GM19397 (cell line): ENCODE results near the gene ZNF516.

Source experiments
- ATAC-seq: cut with Tn5 transposase; IDR thresholded peaks from one replicate; pipeline ENCODE4 v1.9.1; 2021; ENCODE audit warnings: mild to moderate bottlenecking, moderate library complexity; ENCODE audit not compliant: unreplicated experiment

ZNF516 gene

DNA sequence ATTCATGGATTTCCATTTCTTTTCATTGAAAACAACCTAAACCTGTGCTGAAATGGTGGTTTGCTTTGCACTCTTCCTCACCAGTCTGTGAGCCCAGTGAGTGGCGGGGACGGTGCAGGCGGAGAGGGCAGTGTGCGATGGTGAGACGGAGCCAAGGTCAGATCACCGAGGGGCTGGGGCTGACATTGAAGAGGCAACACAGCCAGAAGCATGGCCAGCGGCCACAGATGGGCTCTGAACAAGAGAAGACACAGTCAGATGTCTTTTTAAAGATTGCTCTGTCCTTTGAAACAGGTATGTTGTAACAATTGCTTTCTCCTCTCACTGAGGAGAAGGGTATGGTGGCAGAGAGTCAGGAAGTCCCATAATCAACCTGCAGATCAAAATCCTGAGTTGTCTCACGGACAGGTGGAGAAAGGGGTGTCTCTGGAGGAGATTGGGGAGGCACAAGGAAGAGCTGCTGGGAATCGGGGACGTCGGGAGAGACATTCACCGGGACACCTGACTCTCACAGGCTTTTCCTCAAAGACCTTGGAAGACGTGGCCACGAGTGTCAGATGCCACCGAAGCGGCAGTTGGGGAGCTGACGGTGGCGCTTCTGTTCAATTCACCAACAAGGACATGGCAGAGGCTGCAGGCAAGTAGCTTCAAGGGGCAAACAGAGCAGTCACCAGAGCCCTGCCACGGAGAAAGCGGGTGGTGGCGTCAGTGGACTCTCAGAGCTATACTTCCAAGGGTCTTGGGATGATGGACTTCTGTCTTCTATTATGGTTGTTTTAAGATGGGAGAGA, 12.1 kb upstream of the ZNF516 start:
- no peak for ATAC-seq

DNA sequence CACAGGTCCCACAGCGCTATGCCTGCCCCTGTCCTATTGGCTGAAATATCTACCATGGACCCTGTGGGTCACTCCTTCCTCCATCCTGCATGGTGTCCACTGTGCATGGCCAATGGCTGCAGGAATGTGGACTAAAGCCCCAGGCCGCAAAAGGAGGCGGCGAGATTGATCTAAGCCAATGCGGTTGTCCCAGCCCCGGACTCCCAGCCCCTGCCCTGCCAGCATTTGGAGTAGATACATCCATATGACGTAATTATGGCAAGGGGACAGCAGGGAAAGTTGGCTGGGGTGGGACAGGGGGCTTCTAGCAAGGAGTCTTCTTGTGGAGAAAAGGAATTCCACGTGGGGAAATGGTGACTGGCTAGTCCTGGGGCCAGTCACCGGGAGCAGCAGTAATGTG, 11.4 kb upstream of the ZNF516 start:
- no peak for ATAC-seq

DNA sequence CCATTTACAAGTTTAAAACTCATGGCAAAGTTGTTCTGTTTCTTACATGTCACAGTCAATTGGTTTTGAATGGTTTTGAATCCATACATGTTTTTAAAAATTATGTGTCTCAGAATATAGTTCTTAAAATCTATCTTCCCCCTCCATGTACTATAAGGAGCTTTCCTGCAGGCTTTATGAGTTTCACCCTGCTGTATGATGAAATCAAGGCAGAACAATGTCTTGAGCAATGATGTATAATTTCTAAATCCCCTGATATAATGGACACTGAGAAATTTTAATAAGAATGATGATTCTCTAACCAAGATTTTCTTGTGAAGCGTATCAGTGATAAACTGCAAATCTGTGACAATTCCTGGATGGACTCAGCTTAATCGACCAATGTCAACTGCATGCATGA, 10.6 kb upstream of the ZNF516 start:
- no peak for ATAC-seq

DNA sequence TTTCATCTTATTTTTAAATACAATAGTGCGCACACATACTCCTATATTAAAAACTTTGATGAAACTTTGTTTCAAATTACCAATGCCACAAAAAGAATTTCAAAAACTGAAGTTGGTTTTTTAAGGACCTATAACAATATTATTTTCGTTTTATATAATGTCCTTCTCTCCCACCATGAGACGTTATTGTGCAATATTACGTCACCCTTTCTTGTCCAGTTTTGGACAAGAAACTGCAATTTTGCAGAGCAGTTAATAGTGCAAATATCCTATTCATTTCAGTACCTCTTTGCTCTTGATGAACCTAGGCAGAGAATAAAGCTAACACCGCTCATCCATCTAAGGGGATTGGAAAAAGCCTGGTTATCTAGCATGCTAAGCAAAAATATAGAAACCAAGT, 9.7 kb upstream of the ZNF516 start:
- ATAC-seq = no peak

DNA sequence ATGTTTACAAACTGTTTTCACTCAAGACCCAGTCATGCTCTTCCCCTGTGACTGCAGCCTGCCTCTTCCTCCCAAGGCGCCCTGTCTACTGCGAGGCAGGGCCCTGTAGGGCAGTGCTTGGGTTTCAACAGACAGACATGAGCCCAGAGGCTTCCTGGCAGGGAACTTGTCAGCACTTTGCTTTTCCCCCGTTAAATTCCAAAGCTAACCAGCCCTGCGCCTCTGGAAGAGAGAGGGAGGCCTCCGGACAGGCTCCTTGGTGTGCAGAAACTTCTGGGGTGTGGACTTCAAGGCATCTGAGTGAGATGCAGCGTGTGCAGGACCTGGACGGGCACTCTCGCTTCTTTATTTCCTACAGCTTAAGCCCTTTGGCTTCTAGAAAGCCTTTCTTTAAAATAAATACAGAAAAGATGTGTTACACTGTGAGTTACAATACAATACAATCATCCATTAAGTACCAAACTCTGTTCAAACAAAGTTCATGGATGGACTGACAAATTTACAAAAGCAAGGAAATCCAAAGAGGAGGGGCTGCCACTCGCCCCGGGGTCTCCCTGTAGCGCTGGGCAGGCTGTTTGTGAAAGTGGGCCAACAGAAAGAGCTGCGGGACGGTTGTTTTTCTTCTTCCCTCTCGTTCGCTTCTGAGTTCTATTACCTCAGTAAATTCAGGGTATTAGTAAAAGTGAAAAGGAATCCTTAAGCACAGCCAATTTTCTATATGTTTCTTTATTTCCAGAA, 8.8 kb upstream of the ZNF516 start:
- ATAC-seq = no peak

DNA sequence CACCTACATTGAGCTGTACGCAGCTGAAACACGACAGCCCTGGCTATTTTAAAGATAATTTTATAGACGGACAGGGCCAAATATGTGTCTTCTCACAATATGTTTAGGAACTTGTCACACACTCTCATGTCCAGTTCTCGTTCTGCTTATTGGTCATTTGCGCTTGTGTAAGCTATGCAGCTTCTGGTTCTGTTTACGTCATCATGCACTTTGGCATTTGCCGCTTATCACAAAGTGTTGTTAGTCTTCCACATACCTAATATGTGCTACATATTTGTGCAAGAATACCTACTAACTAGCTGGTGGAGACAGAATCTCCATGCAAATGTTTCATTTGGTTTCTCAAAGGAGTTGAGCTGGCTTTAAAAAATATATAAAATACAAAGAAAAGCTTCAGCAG, 7.5 kb upstream of the ZNF516 start:
- ATAC-seq = no peak

DNA sequence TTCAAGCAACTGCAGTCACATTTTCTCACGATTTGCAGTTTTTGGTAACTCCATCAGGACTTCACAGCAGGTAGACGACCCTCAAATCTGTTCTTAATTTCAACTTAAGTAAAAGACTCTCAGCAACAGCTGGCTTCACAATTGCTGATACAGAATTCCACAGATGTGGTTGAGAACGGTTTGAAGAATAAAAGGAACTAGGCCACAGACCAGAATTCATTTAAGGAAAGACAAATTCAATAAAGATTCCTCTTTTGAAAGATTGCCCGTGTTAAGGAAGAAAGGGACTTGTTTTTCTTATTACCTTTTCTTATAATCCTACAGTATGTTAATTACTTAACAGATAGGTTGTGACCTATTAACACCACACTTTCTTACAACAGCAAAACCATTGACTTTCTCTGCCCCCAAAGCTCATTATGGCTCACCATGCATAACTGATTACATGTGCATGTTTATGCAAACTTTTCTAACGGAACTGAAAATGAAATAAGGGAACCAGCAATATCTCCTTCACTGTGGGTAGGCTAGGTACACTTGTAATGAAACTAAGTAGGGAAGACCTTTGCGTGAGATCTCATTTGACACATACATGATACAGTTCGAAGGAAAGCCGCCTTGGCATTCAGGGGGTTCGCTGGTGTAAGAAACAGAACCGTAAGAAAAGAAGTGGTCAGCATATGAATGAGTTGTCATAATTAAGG, 4.7 kb upstream of the ZNF516 start:
- ATAC-seq = peak; percentile 89

DNA sequence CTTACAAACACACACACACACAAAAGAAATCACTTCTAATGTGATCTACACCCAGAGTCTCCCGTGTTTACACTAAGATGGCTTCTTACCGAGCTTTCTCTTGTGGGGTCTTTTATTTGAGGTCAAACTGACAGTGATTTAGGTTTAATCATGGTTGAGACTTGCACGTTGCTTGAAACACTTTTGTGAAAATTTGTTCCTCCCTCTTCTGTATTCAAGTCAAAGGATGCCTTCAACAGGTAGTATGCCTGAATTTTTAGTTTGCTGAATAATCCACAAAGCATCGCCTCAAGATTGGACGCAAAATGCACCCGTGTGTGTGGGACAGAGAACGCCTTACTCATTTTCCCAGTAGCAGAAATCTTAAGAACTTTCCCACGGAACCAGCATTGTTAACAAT, 4.0 kb upstream of the ZNF516 start:
- no peak for ATAC-seq

DNA sequence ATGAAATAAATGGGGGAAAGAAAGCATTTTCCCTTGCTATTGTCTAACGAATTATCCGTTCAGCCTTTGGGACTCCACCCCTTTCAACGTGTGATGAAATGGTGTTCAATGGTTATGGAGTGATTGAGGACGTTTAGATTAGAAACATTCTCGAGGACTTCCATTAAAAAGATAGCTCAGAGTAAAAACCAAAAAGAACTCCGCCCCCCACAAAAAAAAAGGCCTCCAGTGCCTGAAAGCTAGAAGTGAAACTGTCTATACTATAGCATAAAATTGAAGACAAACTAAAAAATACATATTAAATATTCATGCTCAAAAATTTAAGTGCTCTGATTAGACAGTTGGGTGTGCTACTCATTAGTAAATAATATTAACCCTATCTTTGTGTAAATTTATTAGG, 3.0 kb upstream of the ZNF516 start:
- ATAC-seq = no peak

DNA sequence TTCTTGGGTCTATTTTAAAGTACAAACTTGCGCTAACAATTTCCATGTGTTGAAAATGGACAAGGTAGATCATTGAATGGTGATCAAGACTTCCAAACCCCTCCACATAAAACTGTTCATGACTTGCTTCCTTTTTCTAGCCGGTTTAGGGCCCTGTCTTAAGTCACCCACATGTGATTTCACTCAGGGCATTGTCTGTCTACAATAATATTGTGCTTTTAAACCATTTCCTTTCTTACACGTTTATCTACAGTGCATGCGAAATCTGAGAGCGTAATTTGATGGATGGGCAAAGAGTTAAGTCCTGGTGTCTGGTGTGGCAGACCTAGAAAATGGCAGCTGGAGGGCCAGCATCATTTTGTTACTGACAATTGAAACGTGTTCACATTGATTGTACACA, 2.0 kb upstream of the ZNF516 start:
- ATAC-seq = no peak

DNA sequence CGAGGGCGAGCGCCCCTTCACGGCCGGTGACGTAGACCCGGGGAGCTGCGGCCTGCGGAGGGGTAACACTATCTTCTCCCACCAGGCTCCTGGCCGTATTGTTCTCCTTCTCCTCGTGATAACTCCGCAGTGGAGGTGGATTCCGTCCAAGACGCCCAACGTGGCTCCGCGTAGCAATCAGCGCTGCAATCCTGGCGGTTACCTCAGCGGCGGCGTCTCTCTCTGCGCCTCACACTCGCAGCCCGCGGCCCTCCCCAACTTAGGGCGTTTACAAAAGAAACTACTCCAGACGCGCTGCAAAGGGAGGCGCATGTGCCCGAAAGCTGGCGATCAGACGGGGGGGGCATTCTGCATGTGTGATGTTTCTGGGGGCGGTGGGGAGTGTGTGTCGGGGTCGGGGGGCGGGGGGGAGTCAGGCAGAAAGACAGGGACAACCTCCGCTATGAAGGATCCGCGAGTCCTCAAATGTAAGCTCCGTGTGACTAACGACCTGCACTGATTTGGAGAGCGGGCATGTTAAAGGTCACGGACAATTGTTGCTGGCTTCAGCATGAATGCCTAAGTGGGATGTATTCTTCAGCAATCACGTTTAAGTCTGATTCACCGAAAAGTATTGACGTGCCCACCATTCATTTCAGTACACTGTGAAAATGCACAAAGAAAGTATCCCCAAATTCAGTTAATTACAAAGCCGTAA, 1.3 kb upstream of the ZNF516 start:
- ATAC-seq = no peak

DNA sequence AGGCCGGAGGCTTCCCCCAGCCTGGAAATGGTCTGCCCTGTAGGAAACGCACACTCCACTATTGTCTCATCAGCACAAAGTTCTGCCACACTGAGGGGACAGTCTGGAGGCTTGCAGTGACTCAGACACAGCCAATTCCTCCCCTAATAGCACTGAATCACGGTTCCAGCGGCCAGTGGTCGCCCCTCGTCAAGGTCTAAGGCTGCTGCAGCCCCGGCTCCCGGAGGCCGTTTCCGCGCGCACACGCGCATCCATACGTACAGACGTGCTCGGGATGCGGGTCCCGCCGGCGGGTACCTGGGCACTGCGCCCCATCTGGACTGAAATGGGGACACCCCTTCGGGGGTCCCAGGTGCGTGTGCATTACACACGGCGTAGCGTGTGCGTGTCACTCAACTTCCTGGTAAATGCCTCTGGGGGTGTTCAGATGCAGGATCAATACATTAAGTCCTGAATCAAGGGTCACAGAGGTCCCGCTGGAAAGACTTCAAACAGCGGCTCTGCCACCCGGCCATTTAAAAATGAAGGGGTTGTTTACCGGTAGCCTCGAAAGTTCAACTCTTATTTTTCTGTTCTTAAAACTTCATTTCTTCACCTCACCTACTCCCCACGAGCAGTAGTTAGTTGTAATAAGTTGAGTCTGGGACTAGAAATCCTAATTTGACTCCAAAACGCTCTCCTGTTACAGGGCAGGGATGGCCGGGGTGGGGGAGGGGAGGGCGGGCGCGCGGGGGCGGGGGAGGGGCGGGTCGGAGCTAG, 572 bp upstream of the ZNF516 start:
- no peak for ATAC-seq

DNA sequence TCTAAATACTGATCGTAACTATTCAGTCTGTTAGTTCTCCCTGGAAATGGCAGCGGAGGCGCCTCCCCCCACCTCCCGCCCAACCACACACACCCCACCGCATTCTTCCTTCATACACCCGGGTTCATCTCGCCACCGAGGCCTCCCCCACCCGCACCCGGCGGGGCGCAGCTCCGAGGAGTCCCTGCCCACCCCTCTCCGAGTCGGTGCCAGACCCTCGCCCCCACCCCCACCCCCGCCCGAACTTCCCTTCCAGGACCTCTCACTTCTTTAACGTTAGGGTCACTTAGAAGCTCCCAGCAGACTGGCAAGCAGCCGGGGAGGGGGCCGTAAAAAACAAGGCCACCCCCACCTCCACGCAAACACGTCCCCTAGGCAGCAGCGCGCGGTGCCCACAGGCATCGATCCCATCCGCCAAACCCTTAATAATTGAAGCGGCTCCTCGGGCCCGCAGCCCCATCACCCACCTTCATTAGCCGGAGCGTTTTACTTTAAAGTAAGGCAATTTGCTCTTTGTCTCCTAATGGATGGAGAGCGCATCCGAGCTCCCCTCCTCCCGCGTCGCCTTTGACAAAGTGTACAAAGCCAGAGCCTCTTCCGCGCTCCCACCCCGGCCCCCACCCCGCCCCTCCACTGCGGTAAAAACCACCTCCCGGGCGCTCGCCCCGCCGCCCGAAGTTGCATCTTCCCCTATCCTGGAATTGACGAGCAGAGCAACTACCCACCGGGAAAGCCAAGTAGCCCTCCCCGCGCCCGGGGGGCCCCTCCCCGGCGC, 624 bp downstream of the ZNF516 start:
- no peak for ATAC-seq

DNA sequence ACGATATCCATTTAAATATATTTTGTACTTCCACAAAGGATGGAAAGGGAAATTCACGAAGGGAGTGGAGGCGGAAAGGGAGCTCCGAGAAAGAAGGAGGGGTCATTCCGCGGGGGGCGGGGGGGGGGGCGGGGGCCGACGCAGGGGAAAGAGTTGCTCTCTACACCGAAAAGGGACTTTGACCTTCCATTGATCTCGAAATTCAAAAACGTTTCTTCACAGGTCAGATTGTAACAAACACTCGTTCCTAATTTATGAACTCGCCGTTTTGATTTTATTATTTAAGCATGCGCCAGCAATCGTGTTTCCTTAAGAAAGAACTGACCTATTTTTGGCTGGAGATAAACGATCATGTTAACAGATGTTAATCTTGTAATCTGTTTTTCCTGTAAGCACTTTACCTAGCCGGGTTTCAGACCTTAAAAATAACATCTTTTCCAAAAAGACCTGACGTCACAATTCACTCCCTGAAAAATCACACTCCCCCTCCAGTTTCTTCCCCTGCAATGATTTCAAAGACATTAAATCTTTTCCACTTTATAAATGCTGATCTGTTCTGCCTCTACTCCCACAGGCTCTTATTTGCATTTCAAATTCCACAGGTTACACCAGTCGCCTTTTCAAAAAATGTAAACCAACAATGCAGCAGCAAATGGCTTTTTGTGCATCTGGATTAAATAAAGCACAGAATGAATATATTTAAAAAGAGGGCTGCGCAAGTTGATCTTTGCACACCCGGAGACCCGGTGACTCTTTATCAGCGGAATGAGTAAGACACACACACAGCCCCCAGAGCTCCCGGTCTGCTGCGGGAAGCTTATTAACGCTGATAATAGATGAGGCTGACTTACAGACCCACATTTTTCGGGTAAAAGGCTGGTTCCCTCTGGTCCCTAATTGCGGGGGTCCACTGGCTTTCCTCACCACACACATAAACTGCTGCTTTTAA, 1.6 kb downstream of the ZNF516 start:
- ATAC-seq = peak; percentile 12

DNA sequence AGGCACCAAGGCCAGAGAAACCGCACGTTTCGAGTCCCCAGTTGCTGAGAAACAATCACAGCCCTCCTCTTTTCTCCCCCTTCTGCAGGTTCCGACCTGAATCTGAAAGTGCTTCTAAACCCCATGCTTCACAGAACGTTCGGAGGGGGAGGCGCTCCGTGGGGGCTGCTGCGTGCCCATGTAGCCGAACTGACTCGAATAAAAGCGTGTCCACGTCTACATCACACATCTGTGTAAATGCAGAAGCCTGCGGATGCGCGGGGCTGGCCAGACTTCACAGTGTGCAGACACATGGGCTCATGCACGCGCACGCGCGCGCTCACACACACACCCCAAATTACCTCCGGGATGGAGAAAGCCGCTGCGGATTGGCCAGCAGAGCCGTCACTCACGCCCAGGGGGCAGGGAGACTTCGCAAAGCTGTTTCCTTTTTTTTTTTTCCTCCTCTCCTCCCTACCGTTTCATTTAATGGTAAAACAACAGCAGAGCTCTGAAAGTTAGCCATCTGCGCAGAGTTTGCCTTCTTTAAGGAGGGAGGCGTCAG, 2.3 kb downstream of the ZNF516 start:
- peak; percentile 69 for ATAC-seq

DNA sequence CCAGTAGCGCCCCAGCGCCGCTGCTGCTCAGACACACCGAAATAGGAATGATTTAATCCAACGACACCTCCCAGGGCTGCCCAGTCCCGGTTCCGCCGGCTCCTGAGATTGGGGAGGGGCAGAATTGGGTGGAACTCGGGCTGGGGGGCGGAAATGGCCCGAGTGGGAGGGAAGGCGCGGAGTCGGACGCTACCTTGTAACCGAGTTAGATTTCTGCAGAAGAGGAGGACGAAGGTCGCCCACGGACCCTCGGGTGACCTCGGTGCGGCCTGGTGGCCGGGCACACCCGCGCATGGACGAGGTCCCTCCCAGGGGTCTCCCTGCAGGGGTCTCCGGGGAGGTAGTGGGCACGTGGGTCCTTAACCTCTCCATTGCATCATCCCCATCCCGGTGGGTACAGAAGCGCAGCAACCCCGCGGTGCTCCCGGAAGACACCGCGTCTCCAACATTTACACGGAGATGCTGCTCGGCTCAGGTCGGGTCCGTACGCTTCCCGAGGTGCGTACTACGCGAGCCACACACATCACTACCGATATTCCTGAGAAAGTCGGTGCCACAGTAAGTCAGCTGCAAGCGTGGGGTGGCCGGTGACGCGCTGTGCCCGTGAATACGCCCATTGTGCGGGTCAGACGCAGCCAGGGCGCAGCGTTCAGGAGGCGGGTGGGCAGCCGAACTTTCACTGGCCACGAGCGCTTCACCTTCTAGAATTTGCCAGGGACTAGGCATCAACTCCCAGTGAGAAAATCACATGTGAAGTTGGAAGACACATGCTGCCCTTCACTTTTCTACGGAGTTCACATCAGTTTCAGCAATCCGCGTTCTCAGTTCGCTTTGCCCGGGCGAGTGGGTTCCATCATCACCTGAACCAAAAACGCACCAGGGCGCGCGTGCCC, 3.0 kb downstream of the ZNF516 start:
- peak; percentile 0 for ATAC-seq

DNA sequence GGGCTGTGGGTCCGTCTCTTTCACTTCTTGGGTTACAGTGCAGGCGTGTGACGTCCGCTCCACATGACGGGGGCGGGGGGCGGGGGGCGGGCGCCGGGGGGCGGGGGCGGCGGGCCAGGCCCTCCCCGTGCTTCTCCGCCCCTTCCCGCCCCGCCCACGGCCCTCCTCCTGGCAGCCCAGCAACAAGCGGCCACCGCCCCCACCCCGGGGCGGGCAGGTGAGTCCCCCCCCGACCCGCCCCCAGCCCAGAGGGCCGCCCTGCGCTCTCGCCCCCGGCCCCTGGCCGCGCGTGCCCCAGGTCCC, 3.6 kb downstream of the ZNF516 start:
- no peak for ATAC-seq
